CD4-positive, alpha-beta T cell treated with Interleukin-15 for 1 hour (primary cell): ENCODE measurements around the gene MAZ.
"Not testable (repeated sequence)": the region's sequence is repeated elsewhere in the genome, so short reads cannot be mapped to it uniquely, and the experiment has no call there.

Source experiments
- DNase-seq: peaks from one replicate; pipeline ENCODE4 v3.0.0-alpha.2; 2020

MAZ gene

DNA sequence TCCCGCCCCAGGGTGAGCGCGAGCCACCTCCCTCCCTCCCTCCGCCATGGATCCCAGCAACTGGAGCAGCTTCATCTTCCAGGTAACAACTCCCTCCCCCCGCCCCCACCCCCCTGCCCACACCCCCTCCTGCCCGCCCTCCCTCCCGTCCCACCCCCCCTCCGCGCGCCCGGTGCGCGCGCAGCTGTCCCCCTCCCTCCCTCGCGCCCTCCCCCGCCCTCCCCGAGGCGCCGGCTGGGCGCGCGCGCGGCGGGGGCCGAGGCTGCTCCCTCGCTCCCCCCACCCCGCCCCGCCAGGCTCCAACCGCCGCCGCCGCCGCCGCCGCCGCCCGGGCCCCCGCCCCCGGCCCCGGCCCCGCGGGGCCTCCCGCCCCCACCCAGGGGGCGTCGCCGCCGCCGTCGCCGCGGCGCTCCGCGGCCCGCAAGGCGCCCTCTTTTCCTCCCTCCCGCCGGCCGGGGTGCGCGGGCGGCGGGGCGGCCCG, at the start of gene MAZ:
Gene MAZ, plus strand, starts transcription at position 431 of the 481 bp plus-strand sequence. CDS start 173 bp downstream, outside the sequence.
- no peak for DNase-seq

DNA sequence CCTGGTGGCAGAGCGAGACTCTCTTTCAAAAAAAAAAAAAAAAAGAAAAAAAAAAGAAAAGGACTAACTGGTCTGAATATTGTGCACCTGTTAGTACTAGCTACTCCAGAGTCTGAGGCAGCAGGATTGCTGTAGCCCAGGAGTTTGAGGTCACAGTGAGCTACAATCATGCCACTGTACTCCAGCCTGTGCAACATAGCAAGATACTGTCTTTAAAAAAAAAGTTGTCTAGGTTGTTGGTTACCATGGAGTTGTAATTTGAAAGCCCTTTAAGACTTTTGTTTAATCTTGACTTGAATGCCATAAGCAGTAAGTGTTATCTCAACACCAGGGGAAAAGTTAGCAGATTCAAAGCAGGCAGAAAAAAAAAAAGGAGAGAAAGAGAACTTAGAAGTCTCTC, 49.7 kb upstream of the MAZ start:
- peak; percentile 49 for DNase-seq

DNA sequence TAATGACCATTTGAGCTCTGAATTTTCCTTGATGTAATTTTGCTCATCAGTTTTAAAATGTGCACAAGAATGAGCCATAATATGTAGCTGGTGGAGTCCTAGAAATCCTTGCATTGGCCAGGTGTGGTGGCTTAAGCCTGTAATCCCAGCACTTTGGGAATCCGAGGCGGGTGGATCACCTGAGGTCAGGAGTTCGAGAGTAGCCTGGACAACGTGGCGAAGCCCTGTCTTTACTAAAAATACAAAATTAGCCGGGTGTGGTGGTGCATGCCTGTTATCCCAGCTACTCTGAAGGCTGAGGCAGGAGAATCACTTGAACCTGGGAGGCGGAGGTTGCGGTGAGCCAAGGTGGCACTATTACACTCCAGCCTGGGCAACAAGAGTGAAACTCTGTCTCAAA, 49.2 kb upstream of the MAZ start:
- DNase-seq = not testable (repeated sequence)

DNA sequence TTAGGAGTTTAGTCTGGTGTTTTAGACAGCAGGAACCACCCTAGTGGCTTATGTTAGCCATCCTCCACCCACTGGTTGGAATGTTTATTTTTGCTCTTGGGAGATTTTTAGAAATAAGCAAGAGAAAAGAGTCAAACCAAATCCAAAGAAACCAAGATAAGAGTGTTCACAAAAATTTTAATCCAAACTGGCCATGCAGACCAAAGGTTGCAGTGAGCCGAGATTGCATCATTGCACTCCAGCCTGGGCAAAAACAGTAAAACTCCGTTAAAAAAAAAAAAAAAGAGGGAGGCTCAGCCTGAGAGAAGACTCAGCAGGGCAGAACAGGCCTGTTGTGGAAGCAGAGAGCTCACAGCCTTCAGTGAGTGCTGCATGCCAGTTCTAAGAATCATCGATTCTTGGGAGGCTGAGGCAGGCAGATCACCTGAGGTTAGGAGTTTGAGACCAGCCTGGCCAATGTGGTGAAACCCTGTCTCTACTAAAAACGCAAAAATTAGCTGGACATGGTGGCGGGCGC, 48.3 kb upstream of the MAZ start:
- no peak for DNase-seq

DNA sequence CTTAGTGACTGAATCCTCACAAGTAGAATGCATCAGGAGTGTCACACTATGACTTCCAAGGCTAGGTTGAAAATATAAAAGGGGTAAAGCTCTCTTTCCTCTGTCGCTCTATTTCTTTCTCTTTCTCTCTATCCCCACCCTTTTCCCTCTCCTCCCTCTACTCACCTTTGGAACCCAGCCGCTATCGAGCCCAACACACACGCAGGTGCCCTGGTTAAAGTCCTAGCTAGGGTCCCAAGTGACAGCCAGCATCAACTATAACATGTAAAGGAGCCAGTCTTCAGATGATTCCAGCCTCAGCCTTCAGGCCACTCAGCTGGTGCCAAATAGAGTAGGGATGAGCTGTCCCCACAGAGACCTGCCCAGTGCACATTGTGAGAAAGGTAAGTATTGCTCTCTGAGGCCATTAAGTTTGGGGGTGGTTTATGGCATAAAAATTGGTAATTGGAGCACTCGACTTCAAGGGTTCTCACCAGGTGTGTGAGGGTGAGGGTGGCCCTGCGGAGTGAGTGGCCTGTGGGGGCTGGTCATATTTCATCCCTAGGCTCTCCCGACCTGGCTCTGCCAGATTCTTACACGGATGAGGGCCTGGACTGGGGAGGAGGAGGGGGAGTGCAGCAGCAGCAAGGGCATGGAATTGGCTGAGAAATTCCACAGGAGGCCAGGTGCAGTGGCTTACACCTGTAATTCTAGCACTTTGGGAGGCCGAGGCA, 45.6 kb upstream of the MAZ start:
- DNase-seq = no peak

DNA sequence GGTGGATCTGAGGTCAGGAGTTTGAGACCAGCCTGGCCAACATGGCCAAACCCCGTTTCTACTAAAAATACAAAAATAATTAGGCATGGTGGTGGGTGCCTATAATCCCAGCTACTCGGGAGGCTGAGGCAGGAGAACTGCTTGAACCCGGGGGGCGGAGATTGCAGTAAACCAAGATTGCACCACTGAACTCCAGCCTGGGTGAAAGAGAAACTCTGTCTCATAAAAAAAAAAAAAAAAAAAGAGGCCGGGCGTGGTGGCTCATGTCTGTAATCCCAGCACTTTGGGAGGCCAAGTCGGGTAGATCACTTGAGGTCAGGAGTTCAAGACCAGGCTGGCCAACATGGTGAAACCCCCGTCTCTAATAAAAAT, 45.1 kb upstream of the MAZ start:
- DNase-seq = not testable (repeated sequence)

DNA sequence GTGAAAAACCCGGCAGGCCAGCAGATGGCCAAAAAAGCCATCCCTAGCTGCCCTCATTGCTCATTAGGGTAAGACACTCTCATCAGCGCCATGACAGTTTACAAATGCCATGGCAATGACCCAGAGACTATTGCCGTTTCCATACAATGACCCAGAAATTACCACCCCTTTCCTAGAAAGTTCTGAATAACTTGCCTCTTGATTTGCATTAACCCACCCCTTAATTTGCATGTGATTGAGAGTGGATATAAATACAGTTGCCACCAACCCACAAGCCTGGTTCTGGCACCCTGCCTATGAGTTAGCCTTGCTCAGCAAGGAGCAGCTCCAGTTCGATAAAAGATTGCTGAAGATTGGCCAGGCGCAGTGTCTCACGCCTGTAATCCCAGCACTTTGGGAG, 44.4 kb upstream of the MAZ start:
- no peak for DNase-seq

DNA sequence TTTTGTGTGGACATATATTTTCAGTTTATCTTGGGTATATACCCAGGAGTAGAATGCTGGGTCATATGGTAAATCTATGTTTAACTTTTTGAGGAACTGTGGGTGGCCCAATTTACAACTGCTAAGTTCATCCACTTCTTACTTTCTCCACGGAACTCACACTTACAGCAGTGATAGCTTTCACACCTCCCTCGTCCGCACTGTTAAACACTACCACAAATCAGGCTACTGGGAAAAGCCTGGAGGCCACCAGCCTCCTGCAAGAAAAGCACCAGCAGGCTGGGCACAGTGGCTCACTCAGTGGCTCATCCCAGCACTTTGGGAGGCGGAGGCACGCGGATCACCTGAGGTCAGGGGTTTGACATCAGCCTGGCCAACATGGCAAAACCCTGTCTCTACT, 43.0 kb upstream of the MAZ start:
- DNase-seq = no peak

DNA sequence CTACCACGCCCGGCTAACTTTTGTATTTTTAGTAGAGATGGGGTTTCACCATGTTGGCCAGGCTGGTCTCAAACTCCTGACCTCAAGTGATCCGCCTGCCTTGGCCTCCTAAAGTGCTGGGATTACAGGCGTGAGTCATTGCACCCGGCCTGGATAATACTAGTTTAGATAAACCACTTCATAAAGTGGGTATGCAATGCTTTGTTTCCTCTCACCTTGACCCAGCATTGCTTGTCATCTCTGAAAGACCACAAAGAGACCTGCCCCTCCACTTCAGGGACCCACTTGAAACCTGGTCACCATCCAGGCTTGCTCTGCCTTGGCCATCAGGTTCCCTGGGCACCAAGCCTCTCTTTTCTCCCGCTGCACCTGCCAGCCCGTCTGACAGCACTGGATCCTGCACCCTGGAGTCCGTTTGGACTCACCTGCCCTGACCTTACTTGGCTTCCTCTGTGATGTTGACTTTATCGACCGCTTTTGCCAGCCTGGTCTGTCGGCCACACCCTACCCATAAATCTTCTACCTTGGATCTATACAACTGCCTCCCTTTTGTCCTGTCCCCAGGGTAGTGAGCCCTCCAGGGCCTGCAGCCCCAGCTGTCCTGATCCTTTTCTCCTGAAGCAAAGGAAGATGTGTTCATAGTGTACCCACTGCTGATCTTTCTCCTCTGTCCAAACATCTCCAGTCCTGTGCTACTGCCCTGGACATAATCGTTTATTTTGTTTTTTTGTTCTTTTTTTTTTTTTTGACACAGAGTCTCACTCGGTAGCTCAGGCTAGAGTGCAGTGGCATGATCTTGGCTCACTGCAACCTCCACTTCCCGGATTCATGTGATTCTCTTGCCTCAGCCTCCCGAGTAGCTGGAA, 40.9 kb upstream of the MAZ start:
- no peak for DNase-seq

DNA sequence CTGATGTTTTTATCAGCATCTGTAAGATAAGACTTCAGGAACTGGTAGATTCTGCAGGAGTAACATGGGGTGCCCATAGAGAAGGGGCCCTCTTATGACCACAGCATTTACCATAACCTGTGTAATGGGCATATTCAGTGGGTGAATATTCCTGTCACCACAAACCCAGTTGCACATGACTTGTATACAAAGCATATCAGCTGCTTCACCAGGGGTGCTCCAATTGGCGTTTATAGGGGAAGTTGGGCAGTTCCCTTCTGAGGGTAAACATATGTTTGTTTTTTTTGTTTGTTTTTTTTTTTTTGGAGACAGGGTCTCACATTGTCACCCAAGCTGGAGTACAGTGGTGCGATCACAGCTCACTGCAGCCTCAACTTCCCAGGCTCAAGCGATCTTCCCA, 39.8 kb upstream of the MAZ start:
- DNase-seq = no peak

DNA sequence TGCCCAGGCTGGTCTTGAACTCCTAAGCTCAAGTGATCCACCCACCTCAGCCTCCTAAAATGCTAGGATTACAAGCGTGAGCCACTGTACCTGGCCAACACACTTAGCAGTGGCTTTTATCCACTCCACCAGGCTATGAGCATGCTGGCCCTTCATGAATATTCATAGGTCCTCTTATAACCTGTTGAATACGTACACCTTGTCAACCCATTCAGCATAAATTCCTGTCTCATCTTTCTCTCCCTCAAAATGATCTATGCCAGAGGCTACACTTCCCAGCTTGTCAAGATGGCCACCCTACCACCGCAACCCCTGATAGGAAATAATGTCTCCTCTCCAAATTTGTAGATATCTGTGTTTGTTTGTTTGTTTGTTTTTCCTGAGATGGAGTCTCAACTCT, 39.3 kb upstream of the MAZ start:
- no peak for DNase-seq

DNA sequence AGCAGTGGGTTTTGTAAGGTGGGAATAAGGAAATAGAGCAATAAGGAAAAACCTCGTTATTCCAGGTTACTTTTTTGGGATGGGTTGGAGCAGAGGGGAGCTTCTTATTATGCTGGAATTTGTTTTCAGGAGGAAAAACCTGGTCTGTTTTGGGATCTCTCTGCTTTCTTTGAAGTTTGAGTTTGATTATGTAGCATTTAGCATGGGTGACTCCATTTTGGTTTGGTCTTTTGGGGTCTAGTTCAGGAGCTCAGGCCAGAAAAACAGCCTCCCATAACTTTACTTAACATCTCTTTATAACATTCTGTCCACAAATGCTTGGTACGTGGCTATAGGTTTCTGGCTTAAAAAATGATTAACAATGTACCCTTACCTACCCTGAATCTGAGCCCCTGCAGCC, 36.8 kb upstream of the MAZ start:
- no peak for DNase-seq

DNA sequence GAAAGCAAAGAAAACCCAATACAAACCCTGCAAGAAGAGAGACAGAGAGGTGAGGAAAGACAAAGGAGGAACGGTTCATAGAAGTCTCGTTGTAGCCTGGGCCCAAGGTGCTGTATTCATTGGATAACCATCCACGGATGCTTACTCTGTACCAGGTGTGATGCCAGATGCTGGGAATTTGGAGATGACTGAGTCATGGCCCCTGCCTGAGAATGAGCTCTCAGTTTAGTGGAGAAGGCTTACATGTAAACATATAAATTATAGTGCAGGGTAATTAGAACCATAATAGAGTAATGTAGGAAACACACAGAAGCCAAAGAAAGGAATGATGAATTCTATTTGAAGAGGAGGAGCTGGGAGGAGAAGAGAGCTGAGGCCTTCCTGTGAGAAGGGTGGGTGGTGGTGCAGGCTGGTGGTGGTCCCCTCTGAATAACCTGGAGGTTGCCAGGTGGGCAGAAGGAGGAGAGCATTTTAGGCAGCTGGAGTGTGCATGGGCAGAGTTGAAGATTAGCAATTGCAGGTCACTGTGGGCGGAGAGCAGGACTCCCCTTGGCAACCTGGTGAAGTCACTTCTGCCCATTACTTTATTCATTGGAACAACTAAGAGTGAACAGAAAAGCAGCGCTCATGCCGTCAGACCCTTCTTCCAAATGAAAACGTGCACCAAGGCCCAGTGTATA, 35.9 kb upstream of the MAZ start:
- DNase-seq = no peak

DNA sequence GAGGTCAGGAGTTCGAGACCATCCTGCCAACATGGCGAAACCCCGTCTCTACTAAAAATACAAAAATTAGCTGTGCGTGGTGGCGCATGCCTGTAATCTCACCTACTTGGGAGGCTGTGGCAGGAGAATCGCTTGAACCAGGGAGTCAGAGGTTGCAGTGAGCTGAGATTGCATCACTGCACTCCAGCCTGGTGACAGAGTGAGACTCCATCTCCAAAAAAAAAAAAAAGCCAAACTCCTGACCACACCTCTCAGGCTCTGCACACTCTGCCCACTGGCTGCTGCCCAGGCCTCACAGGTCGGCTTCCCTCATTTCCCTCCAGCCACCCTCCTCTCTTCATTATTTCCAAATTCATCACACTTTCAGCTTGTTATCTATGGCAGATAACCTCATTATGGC, 34.0 kb upstream of the MAZ start:
- DNase-seq = not testable (repeated sequence)

DNA sequence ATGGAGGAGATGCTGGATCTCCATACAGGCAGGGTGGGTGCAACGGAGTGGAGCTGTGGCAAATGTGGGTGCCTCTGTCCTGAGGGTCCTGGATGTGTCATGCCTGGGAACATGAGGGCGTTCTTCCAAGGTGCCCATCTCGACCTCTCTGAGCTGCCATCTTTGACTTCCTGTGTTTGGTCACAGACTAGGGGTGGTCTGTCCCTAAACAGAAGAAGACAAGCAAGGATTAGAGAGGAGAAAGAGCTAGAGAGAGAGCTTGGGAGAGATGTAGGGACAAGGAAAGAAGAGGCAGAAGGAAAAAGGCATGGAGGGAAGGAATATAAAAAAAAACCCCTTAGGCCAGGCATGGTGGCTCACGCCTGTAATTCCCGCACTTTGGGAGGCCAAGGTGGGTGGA, 31.6 kb upstream of the MAZ start:
- no peak for DNase-seq

DNA sequence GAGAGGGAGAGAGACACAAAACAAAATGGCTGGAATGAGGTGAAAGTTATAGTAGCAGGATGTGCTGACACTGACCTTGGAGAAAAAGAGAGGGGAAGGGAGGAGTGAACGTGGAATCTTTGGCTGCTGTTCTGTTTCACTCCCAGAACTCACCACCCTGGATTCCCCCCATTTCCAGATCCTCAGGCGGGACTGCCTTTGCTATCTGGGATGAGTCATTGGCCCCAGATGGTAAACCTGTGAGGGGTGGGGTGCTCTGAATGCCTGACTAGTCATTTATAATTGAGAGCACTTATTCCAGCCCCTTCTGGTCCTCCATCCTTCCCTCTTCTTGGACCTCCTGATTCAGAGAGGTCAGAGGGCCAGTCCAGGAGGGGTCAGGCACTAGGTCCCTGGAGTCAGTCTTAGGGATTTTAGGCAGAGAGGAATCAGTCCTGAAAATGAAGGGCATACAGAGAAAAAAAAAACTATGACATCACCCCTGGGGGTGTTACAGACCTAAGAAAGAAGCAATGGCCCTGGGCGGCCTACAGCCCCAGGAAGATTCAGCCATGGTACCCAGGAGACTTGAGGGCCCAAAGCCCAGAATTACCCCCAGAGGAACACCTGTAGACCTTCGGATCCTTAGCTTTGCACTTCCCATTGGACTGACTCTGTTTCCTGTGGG, 30.5 kb upstream of the MAZ start:
- no peak for DNase-seq

DNA sequence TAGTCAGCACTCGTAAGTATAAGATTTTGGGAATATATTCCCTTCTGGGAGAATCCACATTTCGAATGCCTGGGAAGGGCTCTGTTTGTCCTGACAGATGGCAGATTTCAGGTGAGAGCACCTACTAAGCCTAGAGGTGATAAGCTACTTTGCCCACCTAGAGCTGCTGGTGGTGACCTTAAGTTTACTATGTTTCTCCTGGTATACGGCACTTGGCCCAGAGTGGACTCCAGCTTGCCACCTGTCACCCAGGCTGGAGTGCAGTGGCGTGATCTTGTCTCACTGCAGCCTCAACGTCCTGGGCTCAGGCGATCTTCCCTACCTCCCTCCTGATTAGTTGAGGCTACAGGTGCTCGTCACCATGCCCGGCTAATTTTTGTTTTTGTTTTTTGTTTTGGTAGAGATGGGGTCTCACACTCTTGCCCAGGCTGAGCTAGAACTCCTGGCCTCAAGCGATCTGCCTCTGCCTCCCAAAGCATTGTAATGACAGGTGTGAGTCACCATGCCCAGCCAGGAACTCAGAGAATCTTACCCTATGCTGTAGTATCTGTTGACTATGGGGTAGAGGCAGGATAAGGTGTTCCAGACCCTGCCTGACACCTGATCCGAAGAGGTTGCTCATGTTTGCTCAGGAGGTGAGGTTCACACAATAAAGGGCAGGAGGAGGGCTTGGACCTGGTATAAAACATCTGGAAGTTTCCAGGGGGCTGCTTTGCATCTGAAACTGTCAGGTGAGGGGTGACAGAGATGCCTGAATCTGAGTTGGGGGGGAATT, 28.6 kb upstream of the MAZ start, which contains the start of gene ZG16:
Gene ZG16, plus strand, starts transcription at position 681 of the 775 bp plus-strand sequence. CDS start 1,011 bp downstream, outside the sequence.
- no peak for DNase-seq

DNA sequence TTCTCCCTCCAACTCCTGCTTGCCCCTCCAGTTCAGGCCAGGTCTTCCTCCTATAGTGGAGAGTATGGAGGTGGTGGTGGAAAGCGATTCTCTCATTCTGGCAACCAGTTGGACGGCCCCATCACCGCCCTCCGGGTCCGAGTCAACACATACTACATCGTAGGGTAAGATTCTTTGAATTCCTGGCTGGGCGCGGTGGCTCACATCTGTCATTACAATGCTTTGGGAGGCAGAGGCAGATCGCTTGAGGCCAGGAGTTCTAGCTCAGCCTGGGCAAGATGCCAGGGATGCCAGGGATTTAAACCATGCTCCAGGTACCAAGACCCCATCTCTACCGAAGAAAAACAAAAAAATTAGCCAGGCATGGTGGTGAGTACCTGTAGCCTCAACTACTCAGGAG, 26.9 kb upstream of the MAZ start:
- no peak for DNase-seq

DNA sequence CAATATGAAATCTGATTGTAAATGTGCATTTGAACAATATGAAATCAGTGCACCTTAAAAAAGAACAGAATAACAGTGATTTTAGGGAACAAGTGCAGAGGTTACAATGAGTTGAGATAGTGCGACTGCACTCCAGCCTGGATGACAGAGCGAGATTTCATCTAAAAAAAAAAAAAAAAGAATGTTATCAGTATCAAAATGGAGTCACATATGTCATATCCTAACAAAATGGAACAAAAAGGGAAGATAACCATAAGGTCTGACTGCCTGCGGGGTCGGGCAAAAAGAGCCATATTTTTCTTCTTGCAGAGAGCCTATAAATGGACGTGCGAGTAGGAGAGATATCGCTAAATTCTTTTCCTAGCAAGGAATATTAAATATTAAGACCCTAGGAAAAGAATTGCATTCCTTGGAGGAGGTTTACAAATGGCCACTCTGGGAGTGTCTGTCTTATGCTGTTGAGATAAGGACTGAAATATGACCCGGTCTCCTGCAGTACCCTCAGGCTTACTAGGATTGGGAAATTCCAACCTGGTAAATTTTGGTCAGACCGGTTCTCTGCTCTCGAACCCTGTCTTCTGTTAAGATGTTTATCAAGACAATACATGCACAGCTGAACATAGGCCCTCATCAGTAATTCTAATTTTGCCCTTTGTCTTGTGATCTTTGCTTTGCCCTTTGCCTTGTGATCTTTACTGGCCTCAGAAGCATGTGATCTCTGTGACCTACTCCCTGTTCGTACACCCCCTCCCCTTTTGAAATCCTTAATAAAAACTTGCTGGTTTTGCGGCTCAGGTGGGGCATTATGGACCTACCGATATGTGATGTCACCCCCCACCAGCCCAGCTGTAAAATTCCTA, 23.0 kb upstream of the MAZ start:
- DNase-seq = not testable (repeated sequence)

DNA sequence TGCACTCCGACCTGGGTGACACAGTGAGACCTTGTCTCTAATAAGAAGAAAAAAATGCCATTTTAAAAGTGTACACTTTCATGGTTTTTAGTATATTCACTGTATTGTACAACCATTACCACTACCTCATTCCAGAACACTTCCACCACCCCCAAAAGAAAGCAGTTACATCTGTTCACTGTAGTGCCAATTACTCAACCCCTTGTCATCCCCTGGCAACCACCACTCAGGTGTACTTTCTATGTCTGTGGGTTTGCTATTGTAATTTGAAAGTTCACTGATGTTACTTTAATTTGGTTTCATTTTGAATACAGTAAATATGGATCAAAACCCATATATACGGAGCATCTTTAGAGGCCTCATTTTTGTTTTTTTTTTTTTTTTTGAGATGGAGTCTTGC, 22.2 kb upstream of the MAZ start:
- no peak for DNase-seq
